HG03025 (cell line): ENCODE data around the gene AGPAT2.

Source experiments
- ATAC-seq: cut with Tn5 transposase; IDR thresholded peaks from one replicate; pipeline ENCODE4 v1.9.1; 2021; ENCODE audit warnings: mild to moderate bottlenecking, moderate library complexity; ENCODE audit not compliant: unreplicated experiment, low FRiP score

The AGPAT2 gene

GRCh38 chr9:136665111-136665703 is 22.1 kb downstream of the AGPAT2 start:
- ATAC-seq = no peak

GRCh38 chr9:136664000-136664915 is 23.0 kb downstream of the AGPAT2 start:
- no peak for ATAC-seq

GRCh38 chr9:136662656-136663581 is 24.3 kb downstream of the AGPAT2 start, which contains the start of gene EGFL7:
Gene EGFL7, plus strand, starts transcription at chr9:136662916. Its CDS starts 5,367 bp downstream, at chr9:136668283.
- no peak for ATAC-seq

- no peak for ATAC-seq
These were observed 25.0 kb downstream of the AGPAT2 start for GRCh38 chr9:136662326-136662655.

- ATAC-seq = no peak
These were observed 25.5 kb downstream of the AGPAT2 start for GRCh38 chr9:136661641-136662325.

GRCh38 chr9:136660971-136661550 is 26.2 kb downstream of the AGPAT2 start:
- no peak for ATAC-seq

GRCh38 chr9:136659861-136660784 is 27.1 kb downstream of the AGPAT2 start:
- no peak for ATAC-seq

GRCh38 chr9:136658849-136659535 is 28.3 kb downstream of the AGPAT2 start:
- no peak for ATAC-seq

- ATAC-seq = no peak
These were observed 29.0 kb downstream of the AGPAT2 start for GRCh38 chr9:136657974-136658848.

- no peak for ATAC-seq
These were observed 30.3 kb downstream of the AGPAT2 start for GRCh38 chr9:136656795-136657611.

- no peak for ATAC-seq
These were observed 31.0 kb downstream of the AGPAT2 start for GRCh38 chr9:136656183-136656738.

- no peak for ATAC-seq
These were observed 31.6 kb downstream of the AGPAT2 start for GRCh38 chr9:136655536-136656182.

- ATAC-seq = no peak
These were observed 32.3 kb downstream of the AGPAT2 start for GRCh38 chr9:136654820-136655535.

GRCh38 chr9:136653323-136654079 is 33.8 kb downstream of the AGPAT2 start:
- ATAC-seq = no peak
